Left ventricle myocardium inferior (tissue), 1 donor: ENCODE data around the gene NKX3-2. TPM values are rescaled to one million over a fixed set of nuclear protein-coding genes. Genes with fewer than 3 reads are reported as not detected.

Experiments
- DNase-seq: peaks from one replicate; pipeline ENCODE4 v3.0.0-alpha.2; 2020
- H3K27ac ChIP-seq: fragments of 200-600 bp; replicated peaks from 2 replicates; pipeline ENCODE4 v1.8.0; 2021
- H3K27me3 ChIP-seq: fragments of 200-600 bp; 2 replicates; pipeline ENCODE4 v1.8.0; 2021; ENCODE audit warnings: low read depth
- H3K36me3 ChIP-seq: fragments of 200-600 bp; 2 replicates; pipeline ENCODE4 v1.8.0; 2021
- H3K4me1 ChIP-seq: fragments of 200-600 bp; 2 replicates; pipeline ENCODE4 v1.8.0; 2021
- H3K4me3 ChIP-seq: fragments of 200-600 bp; 2 replicates; pipeline ENCODE4 v1.8.0; 2021; ENCODE audit warnings: mild to moderate bottlenecking, moderate library complexity
- H3K9me3 ChIP-seq: fragments of 200-600 bp; replicated peaks from 2 replicates; pipeline ENCODE4 v1.8.0; 2021
- CTCF ChIP-seq: fragments of 200-600 bp; IDR thresholded peaks from 2 replicates; pipeline ENCODE4 v1.8.0; 2021; ENCODE audit warnings: antibody characterized with exemption, mild to moderate bottlenecking, borderline replicate concordance
- intact Hi-C: fragments of 100-400 bp; cut with micrococcal nuclease; formaldehyde crosslinking; loops from one replicate; pipeline ENCODE4 v1.11.0; 2022
- total RNA-seq: library from RNA; stranded (reverse); fragmentation: NEBNext Ultra II Directional; extraction: Animal tissue kit (Norgen Biotek cat#: 25700); gene quantifications from one replicate; pipeline ENCODE4 v1.2.1, GENCODE V29; 2021
- donor health status: DM: no; HTN: yes; CAD: no; lungs with severe emphysema.

Gene NKX3-2
- total RNA-seq, 1 donor from 2014 or later = not detected

- peaks cover 62% of the 10 kb centered on the region for H3K4me1 ChIP-seq
- no peak overlapping the region for H3K4me3 ChIP-seq
- H3K27ac ChIP-seq = no peak overlapping the region
- H3K27me3 ChIP-seq = peaks cover 100% of the 10 kb centered on the region
- no peak for TF ChIP-seq CTCF
- DNase-seq = no peak
- intact Hi-C loops = no loop called here
- no peaks in the 10 kb centered on the region for H3K36me3 ChIP-seq
- no peaks in the 10 kb centered on the region for H3K9me3 ChIP-seq
These were observed 3.7 kb downstream of the NKX3-2 start for GRCh38 chr4:13540446-13541175.

- no peak for DNase-seq
- Histone ChIP-seq H3K9me3 (no peaks in the 10 kb centered on the region), H3K27me3 (peaks cover 100% of the 10 kb centered on the region), H3K4me3 (peak overlapping the region; percentile 6), H3K36me3 (no peaks in the 10 kb centered on the region), H3K4me1 (peaks cover 56% of the 10 kb centered on the region), H3K27ac (no peak overlapping the region)
- intact Hi-C loops = no loop called here
- TF ChIP-seq CTCF = no peak
These were observed 4.5 kb downstream of the NKX3-2 start for GRCh38 chr4:13539619-13540445.

GRCh38 chr4:13539047-13539618 lies 5.2 kb downstream of the NKX3-2 start:
- Histone ChIP-seq H3K9me3 (no peaks in the 10 kb centered on the region), H3K27me3 (peaks cover 100% of the 10 kb centered on the region), H3K4me3 (no peak overlapping the region), H3K4me1 (peaks cover 54% of the 10 kb centered on the region), H3K27ac (no peak overlapping the region), H3K36me3 (no peaks in the 10 kb centered on the region)
- no peak for DNase-seq
- no peak for TF ChIP-seq CTCF
- intact Hi-C loops = no loop called here

GRCh38 chr4:13538427-13538973 lies 5.8 kb downstream of the NKX3-2 start:
- TF ChIP-seq CTCF = no peak
- intact Hi-C loops = no loop called here
- peaks cover 100% of the 10 kb centered on the region for H3K27me3 ChIP-seq
- peaks cover 47% of the 10 kb centered on the region for H3K4me1 ChIP-seq
- no peak overlapping the region for H3K27ac ChIP-seq
- no peaks in the 10 kb centered on the region for H3K9me3 ChIP-seq
- H3K36me3 ChIP-seq = no peaks in the 10 kb centered on the region
- no peak overlapping the region for H3K4me3 ChIP-seq
- no peak for DNase-seq

- Histone ChIP-seq H3K36me3 (no peaks in the 10 kb centered on the region), H3K9me3 (no peaks in the 10 kb centered on the region), H3K4me3 (no peak overlapping the region), H3K27ac (no peak overlapping the region), H3K27me3 (peaks cover 100% of the 10 kb centered on the region), H3K4me1 (peaks cover 47% of the 10 kb centered on the region)
- no peak for TF ChIP-seq CTCF
- intact Hi-C loops = no loop called here
- DNase-seq = no peak
These were observed 6.5 kb downstream of the NKX3-2 start for GRCh38 chr4:13537832-13538177.
